ENCODE results near the gene FAM111A.

GRCh38 chr11:59200423-59200746 lies 57.7 kb downstream of the FAM111A start:
- TF ChIP-seq CTCF (IDR thresholded peaks at IDR 0.05) (no peak), POLR2AphosphoS5 (IDR thresholded peaks at IDR 0.05) (no peak), POLR2A (IDR thresholded peaks at IDR 0.05) (no peak)

Measured in upper lobe of left lung (tissue), 4 donors.